ENCODE measurements around the gene OR2M3.

- TF ChIP-seq CTCF (IDR thresholded peaks at IDR 0.05) (no peak), POLR2A (IDR thresholded peaks at IDR 0.05) (no peak)
Measured at GRCh38 chr1:248239478-248239877, 42.4 kb downstream of the OR2M3 start.

Data from uterus (tissue), 2 donors.